Endodermal cell (in vitro differentiated cells): ENCODE measurements around the gene PDE3A. TPM values are rescaled to one million over a fixed set of nuclear protein-coding genes. Genes with fewer than 3 reads are reported as not detected.

Experiments
- DNase-seq: peaks from one replicate; pipeline ENCODE4 v3.0.0-alpha.2; 2017
- H3K27ac ChIP-seq: 2 replicates; pipeline ENCODE4 v1.5.1; 2013; ENCODE audit warnings: mild to moderate bottlenecking, low read depth, low read length, moderate library complexity
- H3K27me3 ChIP-seq: 2 replicates; pipeline ENCODE4 v1.6.1; 2013; ENCODE audit warnings: mild to moderate bottlenecking, low read length, moderate library complexity; ENCODE audit not compliant: insufficient read depth, control insufficient read depth, poor library complexity, severe bottlenecking
- H3K36me3 ChIP-seq: 2 replicates; pipeline ENCODE4 v1.7.0; 2013; ENCODE audit warnings: mild to moderate bottlenecking, low read length, moderate library complexity; ENCODE audit not compliant: control insufficient read depth, insufficient read depth
- H3K4me1 ChIP-seq: one replicate; pipeline ENCODE4 v1.7.0; 2013; ENCODE audit warnings: low read length; ENCODE audit not compliant: control insufficient read depth, insufficient read depth
- H3K4me3 ChIP-seq: 2 replicates; pipeline ENCODE4 v1.5.1; 2013; ENCODE audit warnings: mild to moderate bottlenecking, low read length, moderate library complexity
- H3K9ac ChIP-seq: 2 replicates; pipeline ENCODE4 v1.6.1; 2013; ENCODE audit warnings: mild to moderate bottlenecking, low read length, moderate library complexity; ENCODE audit not compliant: poor library complexity, severe bottlenecking; ENCODE audit errors: extremely low read depth
- H3K9me3 ChIP-seq: 2 replicates; pipeline ENCODE4 v1.6.1; 2013; ENCODE audit warnings: mild to moderate bottlenecking, low read length, moderate library complexity; ENCODE audit not compliant: control insufficient read depth
- H3K27ac Mint-ChIP-seq: 2 replicates; pipeline ENCODE4 v1.8.0; 2020; ENCODE audit warnings: mixed read lengths
- H3K27me3 Mint-ChIP-seq: 2 replicates; pipeline ENCODE4 v1.8.0; 2021; ENCODE audit warnings: mild to moderate bottlenecking, mixed read lengths; ENCODE audit not compliant: insufficient read depth
- H3K36me3 Mint-ChIP-seq: 2 replicates; pipeline ENCODE4 v1.8.0; 2020; ENCODE audit warnings: low read depth, mixed read lengths
- H3K4me1 Mint-ChIP-seq: 2 replicates; pipeline ENCODE4 v1.8.0; 2020; ENCODE audit warnings: mixed read lengths
- H3K4me3 Mint-ChIP-seq: 2 replicates; pipeline ENCODE4 v1.8.0; 2020; ENCODE audit warnings: mild to moderate bottlenecking, moderate library complexity, mixed read lengths
- H3K9me3 Mint-ChIP-seq: 2 replicates; pipeline ENCODE4 v1.8.0; 2020; ENCODE audit warnings: mild to moderate bottlenecking, mixed read lengths
- CTCF ChIP-seq: fragments of 200-600 bp; sonication (generic); conservative IDR thresholded peaks from 2 replicates; pipeline ENCODE4 v1.5.0; 2021; ENCODE audit warnings: antibody characterized with exemption, mild to moderate bottlenecking
- WGBS, 2 experiments: methylation state at CpG; one replicate each; pipeline versions ENCODE4 v1.1.5 to v1.1.7; 2013; ENCODE audit warnings: missing lambda C conversion rate in 2 of 2, mixed read lengths in 1 of 2; ENCODE audit not compliant: insufficient coverage in 1 of 2, insufficient read length in 1 of 2; 5-methylcytosine and 5-hydroxymethylcytosine counted together
- total RNA-seq, 2 donors: library from RNA; stranded (reverse); fragmentation: NEBNext Ultra II Directional in 1 of 2; extraction: Animal tissue kit (Norgen Biotek cat#: 25700) in 1 of 2; gene quantifications; 2 replicates in 1 of 2; 3 replicates in 1 of 2; pipeline ENCODE4 v1.2.1, GENCODE V29; 2021

PDE3A gene
- total RNA-seq, 2 donors from 2014 or later: 0.62 to 1.8 TPM

DNA sequence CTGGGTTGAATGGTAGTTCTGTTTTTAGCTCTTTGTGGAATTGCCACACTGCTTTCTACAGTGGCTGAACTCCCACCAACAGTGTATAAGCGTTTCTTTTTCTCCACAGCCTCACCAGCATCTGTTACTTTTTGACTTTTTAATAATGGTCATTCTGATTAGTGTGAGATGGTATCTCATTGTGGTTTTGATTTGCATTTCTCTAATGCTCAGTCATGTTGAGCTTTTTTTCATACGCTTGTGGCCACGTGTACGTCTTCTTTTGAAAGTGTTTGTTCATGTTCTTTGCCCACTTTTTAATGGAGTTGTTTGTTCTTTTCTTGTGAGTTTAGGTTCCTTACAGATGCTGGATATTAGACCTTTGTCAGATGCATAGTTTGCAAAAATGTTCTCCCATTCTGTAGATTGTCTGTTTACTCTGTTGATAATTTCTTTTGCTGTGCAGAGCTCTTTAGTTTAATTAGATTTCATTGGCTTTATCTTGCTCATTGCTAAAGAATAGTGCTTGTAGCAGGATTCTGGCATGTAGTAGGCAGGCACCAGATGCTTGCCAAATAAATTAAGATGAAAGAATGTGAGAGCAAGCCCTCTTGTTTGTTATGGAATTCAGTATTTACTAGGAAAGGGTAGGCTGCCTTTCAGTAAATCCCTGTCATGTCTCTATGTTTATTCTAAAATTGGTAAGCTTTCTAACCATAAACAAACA is 86.8 kb downstream of the PDE3A start:
- WGBS, 2 experiments: 84 to 96% methylated on average over 3 to 4 of the region's 4 CpGs
- TF ChIP-seq CTCF: no peak
- no peak for DNase-seq

GRCh38 chr12:20457582-20457981 is 89.2 kb downstream of the PDE3A start:
- Histone ChIP-seq H3K36me3 (no peaks in the 10 kb centered on the region), H3K27me3 (no peaks in the 10 kb centered on the region), H3K4me3 (no peak overlapping the region), H3K4me1 (no peaks in the 10 kb centered on the region), H3K27ac (no peak overlapping the region), H3K9me3 (no peaks in the 10 kb centered on the region), H3K9ac (no peak overlapping the region)
- TF ChIP-seq CTCF: no peak
- no peak overlapping the region for H3K4me3 Mint-ChIP-seq
- no peaks in the 10 kb centered on the region for H3K27me3 Mint-ChIP-seq
- no peak overlapping the region for H3K27ac Mint-ChIP-seq
- WGBS, 2 experiments: 93 to 100% methylated on average over 1 of the region's 2 CpGs
- no peaks in the 10 kb centered on the region for H3K9me3 Mint-ChIP-seq
- no peaks in the 10 kb centered on the region for H3K36me3 Mint-ChIP-seq
- no peak for DNase-seq
- H3K4me1 Mint-ChIP-seq: peaks cover 26% of the 10 kb centered on the region

More for the DNA sequence above, 86.8 kb downstream of the PDE3A start:
- Mint-ChIP-seq H3K4me1 (peaks cover 20% of the 10 kb centered on the region), H3K9me3 (no peaks in the 10 kb centered on the region), H3K27me3 (peaks cover 1% of the 10 kb centered on the region), H3K36me3 (no peaks in the 10 kb centered on the region), H3K4me3 (no peak overlapping the region), H3K27ac (no peak overlapping the region)
- Histone ChIP-seq H3K9ac (no peak overlapping the region), H3K4me1 (no peaks in the 10 kb centered on the region), H3K27ac (no peak overlapping the region), H3K9me3 (no peaks in the 10 kb centered on the region), H3K4me3 (no peak overlapping the region), H3K36me3 (no peaks in the 10 kb centered on the region), H3K27me3 (no peaks in the 10 kb centered on the region)

DNA sequence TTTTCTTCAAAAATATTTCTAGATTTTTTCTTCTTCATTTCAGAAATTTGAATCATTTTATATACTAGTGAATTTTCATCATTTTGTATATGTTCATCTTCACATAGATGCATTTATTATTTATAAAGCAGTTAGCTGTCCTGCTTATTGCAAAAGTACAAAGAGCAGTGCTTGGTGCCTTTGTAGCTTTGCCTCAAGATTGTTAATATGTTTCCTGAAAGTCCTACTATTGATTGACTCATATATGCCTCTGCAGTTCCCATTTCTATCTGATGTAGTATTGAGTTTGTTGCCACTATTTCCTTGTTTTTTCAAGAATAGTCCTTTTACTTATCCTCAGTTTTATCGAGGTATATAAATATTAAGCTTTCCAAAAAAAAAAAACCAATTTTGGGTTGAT is 89.7 kb downstream of the PDE3A start:
- Histone ChIP-seq H3K9ac (no peak overlapping the region), H3K9me3 (no peaks in the 10 kb centered on the region), H3K27ac (no peak overlapping the region), H3K27me3 (no peaks in the 10 kb centered on the region), H3K4me3 (no peak overlapping the region), H3K36me3 (no peaks in the 10 kb centered on the region), H3K4me1 (no peaks in the 10 kb centered on the region)
- Mint-ChIP-seq H3K27me3 (no peaks in the 10 kb centered on the region), H3K4me3 (no peak overlapping the region), H3K36me3 (no peaks in the 10 kb centered on the region), H3K4me1 (peaks cover 23% of the 10 kb centered on the region), H3K27ac (no peak overlapping the region), H3K9me3 (no peaks in the 10 kb centered on the region)
- no peak for DNase-seq
- TF ChIP-seq CTCF: no peak
- no CpG with 5 or more reads among the region's 1 CpG for WGBS, 2 experiments
